D341Med (cell line): Measurements from ENCODE around the gene LMF1.
"Not testable (repeated sequence)": the region's sequence is repeated elsewhere in the genome, so short reads cannot be mapped to it uniquely, and the experiment has no call there.

Experiments
- DNase-seq: peaks from one replicate; pipeline ENCODE4 v3.0.0; 2012; ENCODE audit warnings: low spot score

The LMF1 gene

DNA sequence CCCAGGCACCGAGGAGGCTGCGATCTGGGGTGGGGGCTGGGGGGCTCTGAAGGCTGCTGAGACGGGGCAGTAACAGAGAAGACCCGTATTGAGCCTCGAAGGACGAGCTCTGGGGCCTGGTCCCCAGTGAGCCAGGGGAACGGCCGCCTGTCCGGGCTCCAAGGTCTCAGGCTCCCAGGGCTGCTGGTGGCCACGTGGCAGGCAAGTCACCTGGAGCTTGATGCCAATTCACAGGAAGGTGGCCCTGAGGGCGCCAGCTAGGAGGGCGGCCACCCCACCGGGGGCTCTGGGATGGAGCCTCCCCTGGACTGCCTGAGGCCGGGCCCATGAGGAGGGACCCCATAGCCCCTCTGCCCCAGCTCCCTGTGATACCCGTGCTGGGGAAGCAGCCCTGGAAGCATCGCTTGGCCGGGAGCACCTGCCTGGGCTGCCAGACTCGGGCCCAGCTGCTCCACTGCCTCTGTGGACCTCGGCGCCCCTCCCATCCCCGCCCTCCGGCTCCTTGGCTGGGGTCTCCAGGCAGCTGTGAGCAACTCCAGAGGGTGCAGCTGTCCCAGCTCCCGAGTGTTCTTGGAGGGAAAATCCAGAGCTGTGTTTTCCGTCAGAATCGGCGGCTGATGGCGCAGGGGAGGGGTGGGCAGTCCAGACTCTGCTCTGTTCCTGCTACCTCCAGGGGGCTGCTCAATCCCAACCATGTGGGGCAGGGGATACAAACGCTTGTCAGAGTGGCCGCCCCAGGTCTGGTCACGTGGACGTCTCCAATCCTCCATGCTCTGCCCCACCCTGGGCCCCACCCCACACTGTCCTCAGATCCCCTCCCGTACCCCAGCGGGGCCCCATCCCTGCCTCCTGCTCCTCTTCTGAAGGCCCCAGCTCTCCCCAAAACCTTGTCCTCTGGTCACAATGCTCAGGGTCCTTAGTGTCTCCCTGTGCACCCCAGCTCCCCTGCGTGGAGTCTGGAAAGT is 103.1 kb downstream of the LMF1 start:
- no peak for DNase-seq

DNA sequence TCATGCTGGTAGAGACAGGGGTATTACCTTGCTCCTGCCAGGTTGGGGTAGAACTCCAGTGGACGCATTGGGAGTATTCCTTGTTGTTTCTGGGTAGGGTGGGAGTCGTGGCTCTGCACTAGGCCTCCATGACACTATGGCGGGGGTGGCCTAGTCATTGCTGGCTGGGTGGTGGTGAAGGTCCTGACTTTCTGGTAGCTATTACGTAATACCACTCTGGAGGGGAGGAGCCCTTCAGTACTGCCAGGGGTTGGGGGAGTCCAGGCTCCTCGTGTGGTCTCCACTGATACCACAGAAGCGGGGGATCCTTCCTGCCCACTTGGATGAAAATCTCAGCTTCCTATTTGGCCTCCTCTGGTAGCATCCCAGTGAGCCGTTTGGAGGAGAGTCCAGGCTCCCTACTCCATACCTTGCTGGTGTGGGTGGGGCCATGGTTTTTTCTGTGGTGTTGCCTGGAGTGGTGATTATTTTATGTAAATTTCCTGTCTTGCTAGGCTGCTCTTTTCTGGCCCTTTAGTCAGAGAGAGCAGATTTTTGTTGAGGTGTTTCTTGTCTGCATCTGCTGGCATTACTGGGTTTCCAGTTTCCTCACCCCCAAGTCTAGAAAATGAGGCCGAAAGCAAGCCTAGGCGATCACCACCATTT is 104.4 kb downstream of the LMF1 start:
- no peak for DNase-seq

DNA sequence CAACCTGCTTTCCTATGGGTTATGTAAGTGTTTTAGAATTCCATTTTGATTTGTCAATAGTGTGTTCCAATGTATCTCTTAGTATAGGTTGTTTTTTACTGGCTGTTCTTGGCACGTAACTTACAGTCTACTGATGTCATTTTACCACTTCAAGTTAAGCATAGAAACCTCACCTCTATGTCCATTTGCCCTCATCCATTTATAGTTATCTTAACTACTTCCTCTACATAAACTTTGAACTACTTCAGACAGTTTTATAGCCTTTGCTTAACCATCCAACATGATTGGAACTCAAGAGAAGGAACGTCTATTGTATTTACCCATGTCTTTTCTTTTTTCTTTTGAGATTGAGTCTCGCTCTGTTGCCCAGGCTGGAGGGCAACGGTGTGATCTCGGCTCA is 105.8 kb downstream of the LMF1 start:
- DNase-seq: no peak

DNA sequence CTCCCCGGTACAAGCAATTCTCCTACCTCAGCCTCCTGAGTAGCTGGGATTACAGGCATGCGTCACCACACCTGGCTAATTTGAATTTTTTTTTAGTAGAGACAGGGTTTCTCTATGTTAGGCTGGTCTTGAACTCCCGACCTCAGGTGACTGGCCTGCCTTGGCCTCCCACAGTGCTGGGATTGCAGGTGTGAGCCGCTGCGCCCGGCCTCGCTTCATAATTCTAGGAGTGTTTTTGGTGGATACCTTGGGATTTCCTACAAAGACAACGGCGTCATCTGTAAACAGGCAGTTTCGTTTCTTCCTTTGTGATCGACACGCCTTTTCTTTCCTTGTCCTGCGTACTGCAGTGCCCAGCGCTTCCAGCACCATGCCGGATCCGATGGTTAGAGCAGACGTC is 109.3 kb downstream of the LMF1 start:
- no peak for DNase-seq

DNA sequence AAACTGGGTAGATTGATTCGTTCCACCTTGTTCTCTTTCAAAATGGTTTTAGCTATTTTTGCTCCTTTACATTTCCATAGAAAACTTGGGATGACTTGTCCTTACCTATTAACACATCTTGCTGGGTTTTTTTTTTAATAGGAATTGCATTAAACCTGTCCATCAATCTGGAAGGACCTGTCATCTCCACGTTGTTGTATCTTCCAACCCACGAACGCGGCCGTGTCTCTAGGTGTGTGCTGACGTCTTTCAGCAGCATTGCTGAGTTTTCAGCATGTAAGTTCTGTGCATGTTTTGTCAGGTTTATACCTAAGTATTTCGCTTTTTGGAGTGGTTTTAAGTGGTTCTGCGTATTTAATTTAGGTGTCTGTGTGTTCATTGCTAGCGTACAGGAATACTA is 109.9 kb downstream of the LMF1 start:
- no peak for DNase-seq

DNA sequence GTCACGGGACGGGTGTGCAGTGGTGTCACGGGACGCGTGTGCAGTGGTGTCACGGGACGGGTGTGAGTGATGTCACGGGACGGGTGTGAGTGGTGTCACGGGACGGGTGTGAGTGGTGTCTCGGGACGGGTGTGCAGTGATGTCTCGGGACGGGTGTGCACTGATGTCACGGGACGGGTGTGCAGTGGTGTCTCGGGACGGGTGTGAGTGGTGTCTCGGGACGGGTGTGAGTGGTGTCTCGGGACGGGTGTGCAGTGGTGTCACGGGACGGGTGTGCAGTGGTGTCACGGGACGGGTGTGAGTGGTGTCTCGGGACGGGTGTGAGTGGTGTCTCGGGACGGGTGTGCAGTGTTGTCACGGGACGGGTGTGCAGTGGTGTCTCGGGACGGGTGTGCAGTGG is 111.8 kb downstream of the LMF1 start:
- DNase-seq: not testable (repeated sequence)

DNA sequence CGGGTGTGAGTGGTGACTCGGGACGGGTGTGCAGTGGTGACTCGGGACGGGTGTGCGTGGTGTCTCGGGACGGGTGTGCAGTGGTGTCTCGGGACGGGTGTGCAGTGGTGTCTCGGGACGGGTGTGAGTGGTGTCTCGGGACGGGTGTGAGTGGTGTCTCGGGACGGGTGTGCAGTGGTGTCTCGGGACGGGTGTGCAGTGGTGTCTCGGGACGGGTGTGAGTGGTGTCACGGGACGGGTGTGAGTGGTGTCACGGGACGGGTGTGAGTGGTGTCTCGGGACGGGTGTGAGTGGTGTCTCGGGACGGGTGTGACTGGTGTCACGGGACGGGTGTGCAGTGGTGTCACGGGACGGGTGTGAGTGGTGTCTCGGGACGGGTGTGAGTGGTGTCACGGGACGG is 112.3 kb downstream of the LMF1 start:
- not testable (repeated sequence) for DNase-seq

DNA sequence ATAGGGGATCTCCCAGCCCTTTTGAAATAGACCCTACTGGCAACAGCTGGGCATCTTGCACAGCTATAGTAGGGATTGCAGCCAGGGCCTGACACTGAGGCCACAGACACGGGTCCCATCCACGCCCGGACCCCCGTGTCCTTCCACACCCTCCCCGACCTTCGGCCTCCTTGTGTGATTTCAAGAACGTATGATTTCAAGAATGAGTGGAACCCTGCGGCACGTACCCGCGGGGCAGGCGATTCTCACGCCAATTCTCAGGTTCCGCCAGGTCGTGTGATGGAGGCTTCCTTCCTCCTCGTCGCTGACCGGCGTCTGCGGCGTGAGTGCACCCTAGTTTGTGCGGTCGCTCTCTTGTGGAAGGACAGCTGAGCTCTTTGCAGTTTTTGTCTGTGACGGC is 114.0 kb downstream of the LMF1 start:
- no peak for DNase-seq

DNA sequence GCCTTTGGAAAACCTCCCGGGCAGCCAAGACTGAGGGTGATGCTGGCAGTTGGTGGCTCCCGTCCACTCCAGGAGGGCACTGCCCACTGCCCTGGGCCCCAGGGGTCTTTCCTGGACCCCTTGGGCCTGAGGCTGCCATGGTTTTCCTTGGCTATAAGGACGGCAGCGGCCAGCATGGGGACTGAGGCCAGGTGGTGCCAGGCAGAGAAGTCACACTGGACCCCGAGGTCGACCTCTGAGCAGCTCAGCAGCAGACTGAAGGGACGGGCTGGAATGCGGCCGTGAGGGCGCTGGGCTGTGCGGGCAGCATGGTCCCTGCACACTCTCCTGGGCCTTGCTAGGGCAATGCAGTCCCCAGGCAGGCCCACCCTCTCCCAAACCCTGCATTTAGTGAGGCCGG is 114.7 kb downstream of the LMF1 start:
- DNase-seq: no peak

DNA sequence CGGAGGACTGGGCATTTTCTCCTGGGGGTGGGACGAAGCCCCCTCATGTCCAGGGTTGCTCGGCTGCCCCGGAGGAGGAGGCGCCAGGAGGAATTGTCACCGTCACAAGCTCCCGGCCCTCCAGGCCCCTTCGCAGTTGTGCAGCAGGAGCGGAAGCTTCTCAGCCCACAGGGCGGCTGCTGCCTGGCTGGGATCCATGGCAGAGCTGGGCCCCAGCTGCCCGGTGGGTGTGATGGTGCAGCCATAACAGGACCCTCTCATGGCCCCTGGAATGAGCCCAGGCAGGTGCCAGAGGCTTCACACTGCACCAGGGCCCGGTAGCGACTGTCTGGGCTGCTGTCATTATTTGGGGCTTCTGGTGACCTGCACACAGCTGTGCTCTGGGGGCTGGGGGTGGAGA is 115.3 kb downstream of the LMF1 start:
- no peak for DNase-seq

DNA sequence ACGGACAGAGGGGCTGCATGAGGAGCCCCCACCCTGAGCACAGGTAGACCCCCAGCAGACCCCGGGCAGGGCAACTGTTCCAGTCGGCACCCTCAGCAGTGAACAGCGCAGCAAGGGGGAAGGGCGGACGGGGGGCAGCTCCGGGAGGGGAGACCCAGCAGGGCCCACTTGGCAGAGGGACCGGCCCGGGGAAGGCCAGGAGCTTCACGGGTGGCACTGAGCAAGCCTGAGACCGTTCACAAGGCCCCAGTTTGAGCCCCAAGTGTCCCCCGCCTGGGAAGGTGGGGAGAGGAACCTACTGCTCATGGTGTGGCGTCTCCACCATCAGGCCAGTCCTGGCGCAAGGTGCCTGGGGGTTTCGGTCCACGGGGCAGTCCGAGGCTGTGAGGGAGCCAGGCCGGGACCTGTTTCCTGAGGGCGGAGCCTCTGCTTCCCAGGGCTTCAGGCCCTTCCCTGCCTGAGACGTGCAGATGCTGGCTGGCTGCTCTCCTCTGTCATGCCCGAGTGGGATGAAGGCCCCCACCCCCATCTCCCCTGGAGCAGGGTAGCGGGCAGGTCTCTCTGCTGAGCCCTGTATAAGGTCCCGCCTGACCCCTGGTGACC is 115.9 kb downstream of the LMF1 start:
- no peak for DNase-seq

DNA sequence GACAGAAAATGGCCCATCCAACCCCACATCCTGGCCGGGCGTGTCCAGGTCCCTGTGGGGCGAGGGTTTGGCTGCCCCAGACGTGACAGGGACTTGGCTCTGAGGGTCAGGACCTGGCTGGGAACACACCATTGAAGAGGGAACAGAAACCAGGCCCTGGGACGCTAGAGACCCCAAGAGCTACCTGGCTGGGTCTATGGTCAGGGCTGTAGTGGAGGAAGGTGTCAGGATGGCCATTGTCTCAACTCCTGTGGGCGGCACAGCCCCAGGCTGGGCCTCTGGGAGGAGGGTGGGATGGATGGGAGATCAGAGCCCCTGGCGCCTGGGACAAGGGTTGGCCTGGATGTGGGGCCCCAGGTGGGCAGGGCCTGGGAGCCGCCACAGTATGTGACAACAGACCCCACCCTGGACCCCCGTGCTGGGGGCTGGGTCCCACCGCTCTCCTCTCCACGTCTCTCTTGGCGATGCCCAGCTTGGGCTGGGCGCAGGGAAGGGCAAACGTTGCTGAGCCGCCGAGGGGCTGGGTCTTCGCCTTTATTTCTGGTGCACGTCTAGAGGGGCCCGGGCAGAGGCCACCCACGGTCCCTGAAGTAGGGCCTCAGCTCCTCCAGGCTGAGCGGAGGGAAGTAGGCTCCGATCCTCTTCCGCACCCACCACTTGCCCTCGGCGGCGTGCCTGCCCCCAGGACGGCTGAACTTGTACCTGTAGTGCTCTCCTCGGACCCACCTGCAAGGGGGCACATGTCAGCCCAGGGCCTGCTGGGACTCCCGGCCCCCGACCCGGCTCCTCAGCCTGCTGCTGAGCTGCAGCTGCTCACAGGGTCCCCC is 116.6 kb downstream of the LMF1 start:
- no peak for DNase-seq

DNA sequence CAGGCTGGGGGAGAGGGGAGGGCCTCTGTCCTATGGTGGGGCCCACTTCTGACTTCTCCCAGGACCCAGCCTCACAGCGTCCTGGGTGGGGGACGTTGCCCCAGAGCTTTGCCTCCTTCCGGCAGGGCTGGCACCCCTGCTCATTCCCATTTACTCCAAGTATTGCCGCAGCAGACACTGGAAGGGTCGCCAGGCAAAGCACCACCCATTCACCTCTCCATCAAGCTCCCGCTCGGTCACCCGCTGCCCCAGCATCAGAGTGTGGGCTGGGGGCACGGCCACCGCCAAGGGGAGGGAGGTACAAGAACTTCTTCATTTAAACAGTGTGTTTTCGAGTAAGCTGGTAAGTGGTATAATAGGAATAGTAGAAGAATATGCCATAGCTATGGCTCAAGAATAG is 117.5 kb downstream of the LMF1 start:
- no peak for DNase-seq

DNA sequence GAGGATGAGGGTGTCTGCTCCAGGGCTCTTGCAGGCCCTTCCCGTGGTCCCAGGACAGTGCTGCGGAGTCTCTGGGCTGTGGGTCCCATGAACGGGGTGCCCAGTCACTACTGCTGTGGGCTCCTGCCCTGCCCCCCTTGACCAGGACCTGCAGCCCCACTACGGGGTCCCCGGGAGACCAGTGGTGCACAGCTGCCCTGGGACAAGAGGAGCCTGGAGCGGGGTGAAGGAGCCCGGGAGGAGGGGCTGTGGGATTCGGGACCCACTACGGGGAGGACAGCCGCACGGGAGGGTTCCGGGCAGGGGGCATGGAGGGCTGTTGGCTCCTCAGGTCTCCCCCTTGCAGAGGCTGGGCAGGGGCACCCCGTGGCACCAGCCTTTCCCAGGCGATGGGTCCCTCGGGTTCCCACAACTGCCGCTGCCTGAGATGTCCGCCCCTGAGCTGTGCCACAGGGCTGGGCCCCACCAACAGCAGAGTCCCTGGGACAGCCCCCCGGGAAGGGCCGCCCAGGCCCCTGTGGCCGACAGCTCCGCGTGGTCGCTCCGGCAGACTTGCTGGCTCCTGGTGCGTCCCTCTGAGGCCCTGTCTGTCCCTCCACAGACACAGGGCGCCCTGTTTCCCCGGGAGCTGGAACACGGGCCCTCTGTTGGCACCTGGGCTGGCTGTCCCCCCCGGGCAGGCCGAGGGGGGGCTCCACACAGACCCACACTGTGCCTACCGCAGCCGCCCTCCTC is 118.2 kb downstream of the LMF1 start:
- DNase-seq: no peak

DNA sequence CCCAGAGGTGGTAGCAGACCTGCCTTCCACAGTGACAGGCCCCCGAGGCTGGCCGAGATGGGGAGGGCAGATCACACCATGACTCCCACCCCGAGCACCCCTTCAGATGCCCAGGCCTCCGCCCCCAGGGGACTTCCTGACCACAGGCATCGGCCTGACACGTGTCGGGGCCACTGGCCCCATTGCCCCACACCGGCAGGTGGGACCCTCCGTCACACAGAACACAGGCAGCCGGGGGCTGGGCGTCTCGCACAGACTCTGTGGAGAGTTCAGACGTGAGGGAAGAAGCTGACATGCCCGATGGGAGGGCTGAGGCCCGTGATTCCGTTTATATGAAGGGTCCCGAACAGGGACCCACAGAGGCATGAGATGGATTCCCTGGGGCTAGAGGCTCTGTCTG is 118.9 kb downstream of the LMF1 start:
- no peak for DNase-seq

DNA sequence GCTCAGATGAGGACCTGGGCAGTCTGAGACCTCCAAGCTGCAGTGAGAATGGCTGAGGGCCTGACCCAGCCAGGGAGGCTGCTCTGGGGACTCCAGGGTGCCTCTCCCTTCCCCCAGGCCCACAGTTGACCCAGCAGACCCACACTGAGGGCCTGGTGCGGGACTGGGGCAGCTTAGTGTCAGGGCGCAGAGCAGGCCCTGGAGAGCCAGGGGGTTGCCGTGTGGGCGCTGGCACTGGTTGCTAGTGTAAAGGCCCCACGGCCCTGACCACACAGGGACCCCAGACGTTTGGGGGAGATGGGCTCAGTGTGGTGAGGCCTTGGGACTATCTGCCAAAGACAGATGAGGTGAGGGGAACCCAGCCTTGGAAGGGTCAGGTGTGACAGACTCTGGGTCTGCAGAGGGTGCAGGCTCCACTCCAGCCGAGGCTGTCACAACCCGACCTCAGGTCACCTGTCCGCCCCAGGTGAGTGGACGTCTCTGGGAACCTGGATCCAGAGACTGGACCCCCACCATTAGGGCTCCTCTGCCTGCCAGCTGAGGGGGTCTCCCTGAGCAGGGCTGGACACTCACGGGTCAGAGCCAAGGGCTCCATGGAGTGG is 119.5 kb downstream of the LMF1 start:
- DNase-seq: no peak

DNA sequence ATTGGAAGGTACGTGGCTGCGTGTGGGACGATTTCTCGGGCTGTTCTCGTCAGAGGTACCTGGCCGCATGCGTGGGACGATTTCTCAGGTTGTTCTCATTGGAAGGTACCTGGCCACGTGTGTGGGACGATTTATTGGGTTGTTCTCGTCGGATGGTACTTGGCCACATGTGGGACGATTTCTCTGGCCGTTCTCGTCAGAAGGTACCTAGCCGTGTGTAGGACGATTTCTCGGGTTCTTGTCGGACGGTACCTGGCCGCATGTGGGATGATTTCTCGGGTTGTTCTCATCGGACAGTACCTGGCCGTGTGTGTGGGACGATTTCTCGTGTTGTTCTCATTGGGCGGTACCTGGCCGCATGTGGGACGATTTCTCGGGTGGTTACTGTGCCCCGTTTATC is 120.1 kb downstream of the LMF1 start:
- no peak for DNase-seq

DNA sequence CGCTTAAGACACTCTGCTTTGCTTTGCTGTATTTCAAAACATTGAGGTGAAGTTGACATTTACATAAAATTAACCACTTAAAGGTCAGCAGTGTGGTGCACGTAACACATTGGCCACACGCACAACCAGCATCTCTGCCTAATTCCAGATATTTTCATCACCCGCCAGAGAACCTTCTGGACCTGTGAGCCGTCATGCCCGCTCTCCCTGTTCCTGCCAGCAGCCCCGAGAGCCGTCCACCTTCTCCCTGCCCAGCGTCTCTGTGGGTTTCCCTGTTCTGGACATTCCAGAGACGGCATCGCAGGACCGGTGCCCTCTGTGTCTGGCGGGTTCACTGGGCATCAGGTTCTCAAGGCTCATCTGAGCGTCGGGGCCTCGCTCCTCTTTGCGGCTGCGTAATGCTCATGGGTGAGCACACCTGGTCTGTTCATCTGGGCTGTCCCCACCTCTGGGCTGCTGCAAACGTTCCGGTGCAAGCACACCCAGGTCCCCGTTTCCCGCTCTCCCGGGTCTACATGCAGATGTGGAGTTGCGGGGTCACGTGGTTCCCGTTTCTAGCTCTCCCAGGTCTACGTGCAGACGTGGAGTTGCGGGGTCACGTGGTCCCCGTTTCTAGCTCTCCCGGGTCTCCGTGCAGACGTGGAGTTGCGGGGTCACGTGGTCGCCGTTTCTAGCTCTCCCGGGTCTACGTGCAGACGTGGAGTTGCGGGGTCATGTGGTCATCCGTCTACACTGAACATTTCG is 122.1 kb downstream of the LMF1 start:
- no peak for DNase-seq

DNA sequence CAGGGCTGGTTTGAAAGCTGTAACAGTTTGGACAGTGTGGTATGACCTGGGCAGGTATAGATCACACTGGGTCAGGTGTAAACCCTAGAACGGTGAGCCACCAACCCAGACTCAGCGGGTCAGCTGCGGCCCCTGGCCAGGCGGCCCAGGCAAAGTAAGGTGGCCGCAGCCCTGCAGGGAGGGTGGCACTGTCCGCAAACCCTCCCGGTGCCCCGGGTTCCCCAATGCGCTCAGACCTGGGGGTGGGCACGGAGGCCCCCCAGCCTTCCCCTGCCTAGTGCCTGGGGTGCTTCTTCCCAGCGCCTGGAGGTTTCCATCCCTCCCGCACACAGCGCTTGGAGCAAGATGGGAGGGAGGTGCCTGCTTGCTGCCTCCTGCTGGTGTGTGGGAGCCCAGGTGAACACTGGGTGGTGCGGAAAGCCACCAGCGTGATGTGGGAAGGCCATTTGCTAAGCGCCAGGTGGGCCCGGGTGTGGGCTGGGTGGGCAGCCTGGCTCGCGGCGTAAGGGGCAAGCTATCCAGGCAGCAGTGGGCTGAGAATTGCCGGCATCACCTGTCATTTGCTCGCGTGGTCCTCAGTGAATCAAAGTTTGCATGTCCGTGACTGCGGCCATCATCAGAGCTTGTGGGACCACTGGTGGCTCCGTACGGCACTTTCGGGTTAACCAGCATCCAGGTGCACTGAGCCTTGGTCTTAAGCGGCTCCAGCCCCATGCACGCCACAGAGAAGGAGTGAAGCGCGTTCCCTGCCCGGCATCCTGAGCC is 122.9 kb downstream of the LMF1 start:
- DNase-seq: no peak

DNA sequence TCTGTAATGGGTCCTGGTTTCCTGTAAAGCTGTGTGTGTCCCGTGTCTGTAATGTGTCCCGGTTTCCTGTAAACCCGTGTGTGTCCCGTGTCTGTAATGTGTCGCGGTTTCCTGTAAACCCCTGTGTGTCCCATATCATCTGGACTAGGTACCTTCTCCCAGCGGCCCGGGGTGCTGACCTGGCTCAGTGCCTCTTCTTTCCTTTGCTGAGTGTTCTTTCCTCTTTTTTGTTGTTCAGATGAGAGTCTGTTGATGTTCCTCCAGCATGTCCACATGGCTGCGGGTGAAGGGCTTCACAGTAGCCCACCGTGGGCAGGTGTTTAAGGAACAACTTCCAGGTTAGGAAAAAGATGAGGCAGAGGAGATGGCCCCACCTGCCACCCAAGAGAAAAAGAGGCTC is 123.6 kb downstream of the LMF1 start:
- no peak for DNase-seq
